HK-2 (cell line): ENCODE measurements around the gene DBNDD2.
A peak's percentile ranks its signal among the peaks of the same experiment; 100 is the strongest.

Source experiments
- DNase-seq: peaks from one replicate; pipeline ENCODE4 v3.0.0-alpha.2; 2018; ENCODE audit not compliant: unreplicated experiment

DBNDD2 gene

DNA sequence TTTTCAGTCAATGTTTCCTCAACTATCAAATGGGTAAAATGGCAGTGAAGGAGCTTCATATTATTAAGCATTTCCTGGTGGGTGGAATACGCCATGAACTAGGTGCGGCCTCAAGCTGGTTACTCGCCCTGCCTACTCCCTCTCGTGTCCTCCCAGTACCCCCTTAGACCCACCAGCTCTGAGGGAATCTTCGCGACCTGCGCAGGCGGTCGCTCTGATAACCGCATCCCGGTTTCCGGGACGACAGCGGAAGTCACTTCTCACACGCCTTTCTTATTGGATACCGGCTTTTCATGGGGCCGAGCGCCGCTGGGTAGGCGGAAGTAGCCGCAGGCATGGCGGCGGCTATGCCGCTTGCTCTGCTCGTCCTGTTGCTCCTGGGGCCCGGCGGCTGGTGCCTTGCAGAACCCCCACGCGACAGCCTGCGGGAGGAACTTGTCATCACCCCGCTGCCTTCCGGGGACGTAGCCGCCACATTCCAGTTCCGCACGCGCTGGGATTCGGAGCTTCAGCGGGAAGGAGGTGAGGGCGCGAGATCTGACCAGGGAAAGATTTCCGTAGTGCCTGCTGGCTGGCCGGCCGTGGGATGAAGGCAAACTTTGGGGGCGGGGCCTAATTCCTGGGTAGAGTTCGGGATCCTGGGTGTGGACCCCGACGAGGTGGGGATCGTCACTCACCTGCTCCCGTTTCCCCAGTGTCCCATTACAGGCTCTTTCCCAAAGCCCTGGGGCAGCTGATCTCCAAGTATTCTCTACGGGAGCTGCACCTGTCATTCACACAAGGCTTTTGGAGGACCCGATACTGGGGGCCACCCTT, 7.9 kb downstream of the DBNDD2 start, which contains the start of gene PIGT:
TSS of gene PIGT (plus strand) at position 320 of the 816 bp plus-strand sequence. CDS start at position 336, 16 bp downstream.
- DNase-seq: peak; percentile 87

DNA sequence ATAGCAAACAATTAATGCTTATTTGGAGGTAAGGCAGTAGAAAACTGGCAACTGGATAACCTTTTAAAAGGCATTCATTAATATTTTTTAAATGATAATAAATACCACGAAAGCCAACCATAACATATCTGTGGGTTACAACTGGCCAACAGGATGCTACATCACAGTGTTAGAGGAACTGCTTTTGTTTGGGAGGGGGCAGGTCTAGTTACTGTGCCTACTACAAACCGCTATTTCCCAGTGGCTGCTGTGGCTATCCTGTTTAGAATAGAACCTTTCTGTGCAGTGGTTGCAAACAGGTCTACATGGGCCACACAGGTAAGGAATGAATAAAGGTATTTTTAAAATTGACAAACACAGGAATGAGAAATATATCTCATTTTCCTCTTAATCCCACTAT, 8.8 kb downstream of the DBNDD2 start:
- no peak for DNase-seq

DNA sequence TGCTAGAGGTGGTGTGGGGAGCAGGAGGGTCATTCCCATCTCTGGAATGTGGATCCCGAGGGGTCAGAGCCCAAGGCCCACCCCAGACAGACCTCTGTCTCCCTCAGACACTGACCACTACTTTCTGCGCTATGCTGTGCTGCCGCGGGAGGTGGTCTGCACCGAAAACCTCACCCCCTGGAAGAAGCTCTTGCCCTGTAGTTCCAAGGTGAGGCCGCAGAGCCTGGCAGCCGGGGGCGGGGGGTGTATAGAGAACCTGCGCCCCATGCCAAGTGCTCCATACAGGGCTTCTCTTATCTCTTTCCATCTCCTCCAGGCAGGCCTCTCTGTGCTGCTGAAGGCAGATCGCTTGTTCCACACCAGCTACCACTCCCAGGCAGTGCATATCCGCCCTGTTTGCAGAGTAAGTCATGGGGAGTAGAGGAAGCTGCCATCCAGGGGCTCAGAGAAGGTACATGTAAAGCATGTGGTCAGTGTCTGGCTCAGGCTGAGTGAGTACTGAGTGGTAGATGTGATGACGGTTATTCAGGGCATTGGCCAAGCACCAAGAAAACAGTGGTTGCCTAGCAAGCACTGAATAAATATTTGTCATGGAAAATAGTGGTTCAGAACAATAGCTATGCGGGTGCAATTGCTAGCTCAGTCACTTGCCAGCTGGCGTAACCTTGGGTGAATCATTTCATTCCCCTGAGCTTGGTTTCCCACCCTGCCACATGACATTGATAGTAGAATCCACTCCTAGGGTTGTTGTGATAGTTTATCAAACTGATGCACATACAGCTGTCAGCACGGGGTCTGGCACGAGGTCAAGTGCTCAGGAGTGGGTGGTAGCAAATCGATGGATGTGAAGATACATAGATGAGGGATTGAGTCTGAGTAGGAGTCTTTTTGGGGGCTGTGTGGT, 11.4 kb downstream of the DBNDD2 start:
- peak; percentile 87 for DNase-seq

DNA sequence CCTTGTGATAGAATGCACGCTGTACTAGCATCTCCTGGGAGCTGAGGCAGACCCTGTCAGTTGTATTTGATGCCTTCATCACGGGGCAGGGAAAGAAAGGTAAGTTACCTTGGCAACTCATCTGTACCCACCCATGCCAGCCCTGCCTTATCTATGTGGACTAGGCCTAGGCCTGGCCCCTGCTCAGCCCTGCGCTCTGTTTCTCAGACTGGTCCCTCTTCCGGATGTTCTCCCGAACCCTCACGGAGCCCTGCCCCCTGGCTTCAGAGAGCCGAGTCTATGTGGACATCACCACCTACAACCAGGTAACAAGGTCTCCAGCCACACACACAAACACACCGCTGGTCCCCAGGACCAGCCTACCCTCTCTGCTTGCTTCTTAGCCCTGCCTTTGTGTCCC, 12.0 kb downstream of the DBNDD2 start:
- no peak for DNase-seq

DNA sequence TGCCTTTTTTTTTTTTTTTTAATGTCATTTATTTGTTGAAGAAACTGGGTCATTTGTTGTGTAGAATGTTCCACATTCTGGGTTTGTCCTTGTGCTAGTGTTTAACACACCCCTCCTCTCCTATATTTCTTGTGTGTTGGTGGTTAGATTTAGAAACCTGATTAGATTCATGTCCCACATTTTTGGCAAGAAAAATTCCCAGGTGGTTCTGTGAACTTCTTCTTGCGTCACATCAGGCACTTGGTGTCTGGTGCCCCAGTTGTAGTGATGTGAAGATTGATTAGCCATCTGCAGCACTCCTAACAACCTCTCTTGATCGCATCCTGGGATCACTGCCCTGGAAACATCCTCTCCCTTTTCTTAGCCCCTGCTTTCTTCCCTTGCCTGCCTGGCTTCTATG, 15.6 kb downstream of the DBNDD2 start:
- DNase-seq: no peak

DNA sequence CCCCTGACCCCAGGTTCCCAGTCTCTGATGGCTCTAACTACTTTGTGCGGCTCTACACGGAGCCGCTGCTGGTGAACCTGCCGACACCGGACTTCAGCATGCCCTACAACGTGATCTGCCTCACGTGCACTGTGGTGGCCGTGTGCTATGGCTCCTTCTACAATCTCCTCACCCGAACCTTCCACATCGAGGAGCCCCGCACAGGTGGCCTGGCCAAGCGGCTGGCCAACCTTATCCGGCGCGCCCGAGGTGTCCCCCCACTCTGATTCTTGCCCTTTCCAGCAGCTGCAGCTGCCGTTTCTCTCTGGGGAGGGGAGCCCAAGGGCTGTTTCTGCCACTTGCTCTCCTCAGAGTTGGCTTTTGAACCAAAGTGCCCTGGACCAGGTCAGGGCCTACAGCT, 17.5 kb downstream of the DBNDD2 start:
- no peak for DNase-seq

DNA sequence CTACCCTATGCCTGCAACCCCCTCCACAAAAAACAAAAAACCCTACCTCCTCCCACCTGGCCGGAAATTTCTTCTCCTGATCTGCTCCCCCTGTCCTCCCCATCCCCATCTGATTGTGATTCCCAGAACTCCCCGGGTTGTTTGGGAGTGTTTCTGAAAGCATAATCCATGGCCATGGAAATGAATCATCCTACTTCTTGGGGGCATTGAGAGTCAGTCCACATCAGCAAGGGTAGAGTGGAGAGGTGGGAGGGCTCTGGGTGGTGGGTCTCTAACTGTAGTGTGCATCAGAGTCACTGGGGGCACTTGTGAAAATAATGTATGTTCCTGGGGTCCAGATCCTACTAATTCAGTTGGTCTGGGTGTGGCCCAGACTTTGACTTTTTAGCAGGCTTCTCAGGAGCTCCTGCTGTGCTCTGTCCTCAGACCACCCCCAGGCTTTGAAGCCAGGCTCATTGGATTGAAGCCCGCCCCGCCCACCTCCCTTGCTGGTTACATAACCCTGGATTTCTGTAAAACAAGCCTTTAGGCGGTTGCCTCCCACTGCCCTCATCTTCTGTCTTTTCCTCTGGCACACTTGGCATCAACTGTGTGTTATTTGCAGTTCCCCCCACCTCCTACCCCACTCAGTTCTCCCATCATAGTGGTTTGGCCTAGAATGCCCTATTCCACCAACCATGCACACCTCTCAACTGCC, 18.4 kb downstream of the DBNDD2 start:
- no peak for DNase-seq

DNA sequence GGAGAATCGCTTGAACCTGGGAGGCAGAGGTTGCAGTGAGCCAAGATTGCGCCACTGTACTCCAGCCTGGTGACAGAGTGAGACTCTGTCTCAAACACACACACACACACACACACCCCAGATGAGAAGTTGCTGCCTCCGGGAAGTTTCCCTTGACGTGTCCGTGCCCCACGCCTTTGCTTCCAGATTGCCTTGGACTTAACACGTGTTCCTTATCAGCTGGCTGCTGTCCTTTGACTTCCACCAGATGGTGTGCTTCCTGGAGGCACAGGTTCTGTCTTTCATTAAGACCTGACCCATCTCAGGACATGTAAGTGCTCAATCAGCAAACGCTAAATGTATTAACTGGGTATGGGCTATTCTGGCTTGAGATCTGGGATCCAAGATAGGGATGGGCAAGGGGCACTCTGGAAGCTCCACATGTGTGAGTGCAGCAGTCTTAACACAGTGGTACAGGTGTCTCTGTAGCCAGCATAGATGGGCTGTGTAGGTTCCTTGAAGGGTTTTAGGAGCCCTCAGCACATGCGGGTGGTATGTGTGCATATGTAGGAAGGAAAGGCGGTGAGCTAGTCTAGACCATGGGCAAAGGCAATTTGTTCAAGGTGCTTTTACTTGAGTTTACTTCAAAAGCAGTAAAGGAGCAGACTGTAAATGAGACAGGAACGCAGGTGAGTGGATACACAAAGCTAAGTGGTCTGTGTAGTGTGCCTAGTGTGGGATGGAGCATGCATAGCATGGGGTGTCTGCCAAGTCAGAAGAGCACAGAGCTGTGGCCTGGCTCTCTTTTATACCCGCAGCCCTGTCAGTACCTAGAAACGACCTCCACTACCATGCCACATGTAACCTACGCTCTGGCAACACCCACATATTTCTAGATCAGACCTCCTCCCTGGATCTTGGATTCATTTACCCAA, 19.4 kb downstream of the DBNDD2 start:
- DNase-seq: no peak

DNA sequence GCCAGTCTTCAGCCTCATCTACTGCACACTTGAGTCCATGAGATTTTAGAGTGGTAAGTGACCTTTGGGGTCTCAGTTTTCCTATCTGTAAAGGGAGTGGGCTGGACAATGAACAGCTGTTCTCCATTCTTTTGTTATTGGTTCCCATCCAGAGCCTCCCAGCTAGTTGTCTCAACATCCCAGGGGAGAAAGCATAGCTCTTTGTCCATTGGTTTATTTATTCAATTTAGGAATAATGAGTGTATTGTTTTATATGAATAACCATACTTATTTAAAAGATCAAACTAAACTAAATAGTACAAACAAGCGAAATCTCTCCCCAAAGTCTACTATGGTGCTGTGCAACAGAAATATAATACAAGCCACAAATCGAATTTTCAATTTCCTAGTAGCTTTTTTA, 21.5 kb downstream of the DBNDD2 start:
- DNase-seq: no peak

DNA sequence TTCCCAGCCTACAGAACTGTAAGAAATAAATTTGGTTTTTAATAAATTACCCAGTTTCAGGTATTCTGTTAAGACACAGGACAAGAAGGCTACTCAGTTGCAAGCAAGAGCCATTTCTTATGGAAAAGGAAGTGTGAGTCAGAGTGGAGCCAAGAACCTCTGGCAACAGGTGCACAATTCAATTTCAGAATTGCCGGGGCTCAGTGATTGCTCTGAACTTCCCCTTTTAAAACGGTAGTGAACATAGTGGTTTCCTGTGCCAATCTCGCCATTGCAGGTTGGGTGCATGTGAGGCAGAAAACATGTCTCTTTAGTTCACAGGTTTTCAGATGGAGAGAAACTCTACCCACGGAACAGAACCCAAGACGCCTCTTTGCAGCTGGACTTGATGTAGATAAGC, 24.2 kb downstream of the DBNDD2 start:
- DNase-seq: no peak

DNA sequence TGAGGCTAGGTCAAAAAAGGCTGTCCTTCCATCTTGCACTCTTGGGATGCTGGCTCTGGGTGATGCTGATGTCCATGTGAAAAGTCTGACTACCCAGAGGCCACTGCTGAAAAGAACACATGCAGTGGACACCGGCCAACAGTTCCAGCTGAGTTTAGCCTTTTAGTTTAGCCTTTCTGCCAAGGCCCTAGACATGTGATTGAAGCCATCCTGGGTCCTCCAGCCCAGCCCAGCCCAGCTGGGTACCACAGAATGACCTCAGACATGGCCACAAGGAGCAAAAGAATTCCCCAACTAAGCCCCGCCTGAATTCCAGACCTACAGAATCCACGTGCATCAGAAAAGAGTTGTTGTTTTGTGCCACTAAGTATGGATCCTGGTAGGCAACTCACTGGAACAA, 25.2 kb downstream of the DBNDD2 start:
- DNase-seq: peak; percentile 29

DNA sequence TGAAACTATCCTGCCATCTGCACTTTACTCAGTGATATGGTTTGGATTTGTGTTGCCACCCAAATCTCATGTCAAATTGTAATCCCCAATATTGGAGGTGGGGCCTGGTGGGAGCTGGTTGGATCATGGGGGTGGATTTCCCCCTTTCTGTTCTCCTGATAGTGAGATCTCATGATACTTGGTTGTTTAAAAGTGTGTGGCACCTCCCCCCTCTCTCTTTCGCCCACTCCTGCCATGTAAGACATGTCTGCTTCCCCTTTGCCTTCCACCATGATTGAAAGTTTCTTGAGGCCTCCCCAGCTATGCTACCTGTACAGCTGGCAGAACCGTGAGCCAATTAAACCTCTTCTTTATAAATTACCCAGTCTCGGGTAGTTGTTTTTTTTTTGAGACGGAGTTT, 25.9 kb downstream of the DBNDD2 start:
- no peak for DNase-seq

DNA sequence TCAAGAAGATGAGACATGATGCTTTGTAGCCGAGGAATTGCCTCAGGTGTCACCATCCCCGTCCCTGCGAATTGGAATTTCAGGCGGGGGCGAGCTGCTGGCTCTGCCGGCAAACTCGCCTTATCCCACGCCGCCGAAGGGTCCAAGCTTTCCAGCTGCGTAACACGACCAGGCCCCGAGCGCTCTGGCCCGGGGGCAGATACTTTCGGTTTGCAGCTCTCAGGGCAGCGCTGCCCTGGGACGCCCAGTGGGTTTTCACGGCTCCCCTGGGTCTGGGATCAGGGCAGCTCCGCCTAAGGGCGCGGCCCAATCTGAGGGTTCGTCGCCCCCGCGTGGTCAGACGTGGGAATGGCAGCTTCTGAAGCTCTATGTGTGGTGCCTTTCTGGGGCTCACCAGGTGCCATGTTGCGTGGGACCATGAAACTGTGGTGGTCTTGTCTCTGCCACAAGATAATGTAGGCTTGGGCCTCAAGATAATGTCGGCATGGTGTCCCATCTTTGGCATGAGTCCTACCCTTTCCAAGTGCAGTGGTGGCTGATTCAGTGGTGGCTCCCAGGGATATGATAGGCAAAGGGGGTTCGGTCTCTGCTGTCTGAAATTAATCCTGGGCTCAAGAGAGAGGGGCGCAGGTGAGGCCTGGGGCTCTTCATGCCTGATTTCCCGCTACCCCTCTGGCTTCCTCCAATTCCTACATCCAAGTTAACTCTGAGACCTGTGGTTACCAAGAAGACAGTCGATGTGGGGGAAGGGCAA, 28.8 kb downstream of the DBNDD2 start:
- peak; percentile 93 for DNase-seq

DNA sequence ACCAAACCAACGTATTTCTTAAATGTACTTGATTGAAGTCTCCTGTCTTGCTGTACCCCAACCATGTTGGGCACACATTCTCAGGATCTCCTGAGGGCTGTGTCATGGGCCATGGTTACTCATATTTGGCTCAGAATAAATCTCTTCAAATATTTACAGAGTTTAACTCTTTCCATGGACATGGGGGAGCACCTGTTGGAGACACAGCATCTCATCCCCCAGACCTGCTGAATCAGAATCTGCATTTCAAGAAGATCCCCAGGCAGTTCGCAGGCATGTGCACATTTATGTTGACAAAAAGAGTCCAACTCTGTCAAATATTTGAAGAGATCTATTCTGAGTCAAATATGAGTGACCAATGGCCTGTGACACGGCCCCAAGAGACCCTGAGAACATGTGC, 32.3 kb downstream of the DBNDD2 start:
- no peak for DNase-seq

DNA sequence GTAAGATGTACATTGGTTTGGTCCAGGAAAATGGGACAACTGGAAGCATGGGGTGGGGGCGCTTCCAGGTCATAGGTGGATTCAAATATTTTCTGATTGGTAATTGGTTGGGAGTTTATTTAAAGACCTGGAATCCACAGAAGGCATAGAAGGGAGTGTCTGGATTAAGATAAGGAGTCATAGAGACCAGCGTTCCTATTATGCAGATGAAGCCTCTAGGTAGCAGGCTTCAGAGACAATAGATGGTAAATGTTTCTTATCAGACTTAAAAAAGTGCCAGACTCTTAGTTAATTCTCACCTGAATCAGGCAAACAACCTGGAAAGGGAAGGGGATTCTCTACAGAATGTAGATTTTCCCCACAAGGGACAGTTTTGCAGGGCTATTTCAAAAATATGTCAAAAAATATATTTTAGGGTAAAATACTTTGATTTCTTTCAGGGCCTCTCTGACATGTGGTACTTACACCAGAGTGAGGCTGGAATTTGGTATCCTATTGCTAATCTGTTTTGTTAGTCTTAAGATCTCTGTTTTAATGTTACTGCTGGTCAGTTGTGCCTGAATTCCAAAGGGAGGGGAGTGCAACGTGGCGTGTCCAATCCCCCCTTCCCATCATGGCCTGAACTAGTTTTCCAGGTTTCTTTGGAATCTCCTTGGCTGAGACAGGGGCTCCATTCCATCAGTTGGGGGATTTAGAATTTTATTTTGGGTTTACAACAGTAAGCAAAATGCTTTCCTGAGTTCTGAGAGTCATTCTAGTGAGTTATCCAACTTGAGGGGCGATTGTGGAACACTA, 33.0 kb downstream of the DBNDD2 start:
- no peak for DNase-seq

DNA sequence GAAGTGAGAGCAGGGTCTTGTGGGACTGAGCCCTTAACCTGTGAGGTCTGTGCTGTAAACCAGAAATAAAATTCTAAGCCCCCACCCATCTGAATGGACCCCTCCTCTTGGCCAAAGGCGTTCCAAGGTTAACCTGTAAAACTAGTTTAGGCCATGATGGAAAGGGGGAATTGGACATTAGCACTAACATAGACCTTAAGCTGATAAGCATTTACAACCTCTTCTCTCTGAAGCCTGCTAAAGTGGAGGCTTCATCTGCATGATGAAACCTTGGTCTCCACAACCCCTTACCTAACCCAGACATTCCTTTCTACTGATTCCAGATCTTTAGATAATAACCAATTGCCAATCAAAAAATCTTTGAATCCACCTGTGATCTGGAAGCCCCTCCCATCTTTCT, 33.7 kb downstream of the DBNDD2 start:
- DNase-seq: no peak

DNA sequence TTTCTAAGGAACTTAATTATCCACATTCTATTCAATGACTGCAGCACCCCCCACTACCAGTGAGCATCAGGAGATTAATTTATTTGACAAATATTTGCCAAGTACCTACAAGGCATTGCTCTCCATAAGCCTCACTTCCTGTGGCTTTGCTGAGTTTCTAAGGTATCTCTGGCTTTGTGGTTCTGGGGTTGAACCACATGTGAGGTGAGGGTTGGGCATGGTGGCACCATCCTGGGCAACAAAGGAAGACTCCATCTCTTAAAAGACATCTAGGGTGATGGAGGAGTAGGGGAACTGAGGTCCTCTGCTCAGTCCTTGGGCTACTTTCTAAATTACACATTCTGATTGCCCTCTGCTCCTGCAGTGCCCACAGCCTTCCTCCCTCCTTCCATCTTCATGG, 36.0 kb downstream of the DBNDD2 start:
- no peak for DNase-seq

DNA sequence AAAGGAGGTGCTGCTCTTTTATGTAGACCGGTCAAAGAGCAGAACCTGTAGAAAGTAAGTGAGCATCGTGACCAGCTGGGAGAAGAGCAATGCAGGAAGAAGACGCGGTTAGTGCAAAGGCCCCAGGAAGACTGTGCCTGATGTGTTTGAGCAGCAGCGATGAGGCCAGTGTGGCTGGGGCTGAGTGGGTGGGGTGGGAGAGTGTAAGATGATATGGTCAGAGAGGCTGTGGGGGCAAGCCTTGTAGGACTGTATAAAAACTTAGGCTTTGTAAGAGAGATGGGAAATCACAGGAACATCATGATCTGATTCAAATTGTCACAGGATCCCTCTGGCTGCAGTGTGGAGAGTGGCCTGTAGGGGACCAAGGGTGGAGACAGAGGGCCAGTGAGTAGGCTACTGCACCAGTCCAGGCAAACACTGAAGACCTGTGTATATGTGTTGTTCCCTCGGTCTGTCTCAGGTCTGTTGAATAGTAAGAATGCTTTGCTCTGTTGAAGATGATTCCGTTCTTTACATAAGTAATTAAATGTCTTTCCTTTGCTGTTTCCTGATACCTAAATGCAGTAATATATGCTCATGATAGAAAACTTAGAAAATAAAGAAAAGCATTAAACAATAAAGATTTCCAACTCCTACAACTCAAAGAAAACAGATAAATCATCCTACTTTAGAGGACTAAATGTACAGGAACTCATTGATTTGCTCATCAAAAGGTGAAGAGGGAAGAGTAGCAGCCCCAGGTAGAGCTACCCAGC, 37.9 kb downstream of the DBNDD2 start:
- DNase-seq: no peak

DNA sequence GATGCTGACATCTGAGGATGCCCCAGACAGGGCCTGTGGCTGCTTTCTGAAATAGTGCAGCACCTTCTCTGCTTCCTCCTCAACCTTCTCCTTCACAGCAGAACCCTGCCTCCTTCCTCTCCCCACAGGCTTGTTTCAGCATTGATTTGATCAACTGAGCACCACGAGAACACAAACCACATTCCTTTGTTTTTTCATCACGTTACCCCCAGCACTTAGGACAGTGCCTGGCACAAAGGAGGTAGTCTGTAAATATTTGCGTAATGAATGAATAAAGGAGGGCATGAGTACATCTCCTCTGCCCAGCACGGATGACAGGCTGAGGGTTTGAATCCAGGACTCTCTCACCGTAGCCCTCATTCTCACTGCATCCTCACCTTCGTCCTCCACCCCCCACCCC, 40.2 kb downstream of the DBNDD2 start:
- no peak for DNase-seq
